Activated effector memory CD4-positive, alpha-beta T cell treated with Interleukin-2 at 50 U/mL for 16 hours (primary cell): ENCODE measurements around the gene HSD17B13.
"Not testable (repeated sequence)": the region's sequence is repeated elsewhere in the genome, so short reads cannot be mapped to it uniquely, and the experiment has no call there.

ENCODE experiments used
- DNase-seq: peaks from one replicate; pipeline ENCODE4 v3.0.0-alpha.2; 2020

Gene HSD17B13

DNA sequence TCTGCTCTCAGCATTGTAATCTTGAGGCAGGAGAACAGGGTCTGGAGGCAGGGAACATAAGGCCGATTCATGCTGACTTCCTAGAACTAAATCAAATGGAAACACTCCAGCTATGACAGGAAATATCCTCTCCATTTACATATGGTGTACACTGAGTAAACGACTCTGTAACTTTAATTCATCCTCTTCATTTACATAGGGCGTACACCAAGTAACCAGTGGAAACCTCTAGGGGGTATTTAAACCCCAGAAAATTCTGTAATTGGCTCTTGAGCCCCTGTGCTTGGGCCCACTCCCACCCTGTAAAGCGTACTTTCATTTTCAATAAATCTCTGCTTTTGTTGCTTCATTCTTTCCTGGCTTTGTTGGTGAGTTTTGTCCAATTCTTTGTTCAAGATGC is 7.7 kb downstream of the HSD17B13 start:
- DNase-seq = not testable (repeated sequence)

DNA sequence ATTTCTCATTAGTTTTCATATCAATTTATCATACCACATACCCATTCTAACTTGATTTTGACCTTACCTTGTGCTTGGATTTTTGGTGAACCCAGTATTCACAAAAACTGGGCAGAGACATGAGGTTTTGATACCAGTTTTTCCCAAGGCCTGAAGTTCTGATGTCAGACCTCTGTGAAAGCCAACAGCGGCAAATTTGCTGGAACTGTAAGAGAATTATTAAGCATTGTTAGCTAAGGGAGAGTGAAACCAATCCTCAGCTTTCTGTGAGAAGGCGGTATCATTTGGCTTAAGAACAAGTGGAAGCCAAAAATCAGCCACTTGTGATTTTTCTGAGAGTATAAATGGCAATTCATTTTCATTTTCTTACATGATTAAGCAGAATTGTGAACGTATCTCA is 8.9 kb downstream of the HSD17B13 start:
- no peak for DNase-seq

DNA sequence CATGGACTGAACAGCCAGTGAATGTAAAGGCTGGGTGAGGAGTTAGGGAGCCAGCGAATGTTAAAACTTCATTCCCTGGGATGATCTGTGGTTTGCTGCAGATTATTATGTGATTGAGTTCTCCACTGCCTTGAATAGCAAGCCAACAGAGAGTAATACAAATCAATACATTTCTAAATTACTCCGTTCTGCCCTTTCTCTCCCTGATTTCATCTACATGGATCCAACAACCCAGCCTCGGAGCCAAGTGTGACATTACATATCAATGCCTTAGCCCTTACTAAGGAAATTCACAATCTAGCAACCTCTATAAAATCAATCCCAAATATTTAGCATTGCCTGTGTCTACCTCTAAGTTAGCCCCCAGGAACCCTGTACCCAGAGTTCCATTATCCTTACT is 11.0 kb downstream of the HSD17B13 start:
- DNase-seq = no peak

DNA sequence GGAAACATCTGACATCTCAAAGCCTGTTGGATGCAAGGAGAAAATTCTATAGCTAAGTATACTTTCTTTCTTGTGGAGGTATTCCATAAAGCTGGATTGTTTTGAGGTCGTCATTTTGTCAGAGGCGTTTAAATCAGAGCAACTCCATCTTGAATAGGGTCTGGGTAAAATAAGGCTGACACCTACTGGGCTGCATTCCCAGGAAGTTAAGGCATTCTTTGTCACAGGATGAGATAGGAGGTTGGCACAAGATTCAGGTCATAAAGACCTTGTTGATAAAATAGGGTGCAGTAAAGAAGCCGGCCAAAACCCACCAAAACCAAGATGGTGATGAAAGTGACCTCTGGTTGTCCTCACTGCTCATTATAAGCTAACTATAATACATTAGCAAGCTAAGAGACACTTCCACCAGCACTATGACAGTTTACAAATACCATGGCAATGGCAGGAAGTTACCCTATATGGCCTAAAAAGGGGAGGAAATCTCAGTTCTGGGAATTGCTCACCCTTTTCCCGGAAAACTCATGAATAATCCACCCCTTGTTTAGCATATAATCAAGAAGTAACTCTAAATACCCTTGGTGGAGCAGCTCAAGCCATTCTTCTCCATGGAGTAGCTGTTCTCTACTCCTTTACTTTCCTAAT is 11.9 kb downstream of the HSD17B13 start:
- no peak for DNase-seq

DNA sequence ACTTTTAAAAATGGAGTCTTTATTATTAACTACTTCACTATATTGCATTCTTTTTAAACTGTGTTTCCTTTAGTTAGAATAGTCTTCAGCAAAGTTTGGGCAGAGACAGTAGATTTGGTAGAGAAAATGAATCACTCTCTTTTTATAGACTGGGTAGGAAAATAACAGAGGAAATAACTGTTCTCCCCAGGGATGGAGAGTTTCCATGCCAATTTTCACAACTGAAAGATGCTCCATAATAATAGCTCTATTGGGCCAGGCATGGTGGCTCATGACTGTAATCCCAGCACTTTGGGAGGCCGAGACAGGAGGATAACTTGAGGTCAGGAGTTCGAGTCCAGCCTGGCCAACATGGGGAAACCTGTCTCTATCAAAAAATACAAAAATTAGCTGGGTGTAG is 13.1 kb downstream of the HSD17B13 start:
- DNase-seq = no peak

DNA sequence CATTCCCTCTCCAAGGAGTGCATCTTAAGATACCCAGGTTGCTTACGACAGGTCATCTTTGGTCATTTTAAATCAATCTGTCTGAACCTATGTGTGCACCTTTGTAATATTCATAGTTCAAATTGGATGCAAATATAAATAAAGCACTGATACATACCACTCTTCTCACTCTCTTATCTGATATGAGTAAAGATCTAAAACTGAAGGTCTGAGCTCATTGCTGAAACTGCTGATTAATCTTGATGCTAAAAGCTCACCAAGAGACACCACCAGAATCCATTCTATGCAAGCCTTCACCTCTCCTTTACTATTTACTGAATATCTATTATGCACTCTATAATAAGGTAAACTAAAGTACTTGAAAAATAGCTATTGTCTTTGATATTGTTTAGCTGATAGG is 16.6 kb downstream of the HSD17B13 start:
- DNase-seq = no peak

DNA sequence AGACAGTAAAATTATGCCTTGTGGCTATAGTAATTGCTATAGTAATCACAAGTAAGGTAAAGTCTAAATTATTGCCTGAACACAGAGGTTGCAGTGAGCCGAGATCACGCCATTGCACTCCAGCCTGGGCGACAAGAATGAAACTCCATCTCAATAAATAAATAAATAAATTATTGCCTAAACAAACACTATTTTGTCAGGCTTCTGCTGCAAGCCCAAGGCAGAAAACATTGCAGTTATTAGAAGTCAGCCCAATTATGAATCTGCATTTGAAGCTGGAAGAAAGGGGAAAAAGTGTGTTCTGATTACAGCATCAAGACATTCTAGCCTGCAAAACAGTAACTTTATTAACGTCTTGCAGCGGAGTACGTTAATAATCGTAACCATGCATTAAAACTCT is 17.1 kb downstream of the HSD17B13 start:
- no peak for DNase-seq

GRCh38 chr4:87304745-87305432 is 17.8 kb downstream of the HSD17B13 start:
- no peak for DNase-seq

DNA sequence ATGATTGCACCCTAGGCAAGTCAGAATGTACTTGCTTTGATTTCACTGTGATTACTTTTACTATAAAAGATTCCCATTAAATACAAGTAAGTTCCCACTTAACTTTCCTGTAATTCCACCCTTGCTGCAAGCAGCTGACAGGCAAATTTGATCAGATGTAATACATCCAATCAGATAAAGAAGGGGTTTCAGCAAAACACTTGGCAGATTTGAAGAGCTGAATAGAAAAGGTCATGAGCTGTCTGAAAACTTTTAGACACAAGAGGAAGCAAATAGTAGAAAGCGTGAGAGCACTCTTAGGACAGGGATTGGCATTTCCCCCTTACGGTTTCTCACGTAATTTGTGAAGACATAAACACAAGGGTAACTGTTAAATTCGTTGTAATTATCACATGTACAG is 22.8 kb downstream of the HSD17B13 start:
- no peak for DNase-seq

GRCh38 chr4:87298362-87298761 is 24.3 kb downstream of the HSD17B13 start:
- DNase-seq = no peak

DNA sequence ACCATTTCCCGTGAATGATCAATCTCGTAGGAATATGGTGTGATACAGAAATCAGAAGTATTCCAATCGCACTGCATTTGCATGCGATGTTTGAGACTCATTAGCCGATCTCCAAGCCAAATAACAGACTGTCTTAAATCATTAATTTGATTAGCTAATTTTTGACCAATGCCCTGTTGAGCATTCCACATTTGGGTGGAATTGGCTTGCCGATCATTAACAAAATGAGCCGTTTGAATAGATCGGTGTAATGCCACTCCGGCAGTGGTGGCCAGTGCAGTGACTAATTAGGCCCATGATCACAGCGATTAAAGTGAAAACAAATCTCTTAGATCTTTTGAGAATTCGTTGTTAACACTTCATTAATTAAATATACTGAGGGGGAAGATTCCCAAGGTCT is 27.8 kb downstream of the HSD17B13 start:
- DNase-seq = not testable (repeated sequence)

- not testable (repeated sequence) for DNase-seq
Measured at GRCh38 chr4:87293889-87294288, 28.8 kb downstream of the HSD17B13 start.

- no peak for DNase-seq
Measured at GRCh38 chr4:87286970-87287369, 35.7 kb downstream of the HSD17B13 start.

DNA sequence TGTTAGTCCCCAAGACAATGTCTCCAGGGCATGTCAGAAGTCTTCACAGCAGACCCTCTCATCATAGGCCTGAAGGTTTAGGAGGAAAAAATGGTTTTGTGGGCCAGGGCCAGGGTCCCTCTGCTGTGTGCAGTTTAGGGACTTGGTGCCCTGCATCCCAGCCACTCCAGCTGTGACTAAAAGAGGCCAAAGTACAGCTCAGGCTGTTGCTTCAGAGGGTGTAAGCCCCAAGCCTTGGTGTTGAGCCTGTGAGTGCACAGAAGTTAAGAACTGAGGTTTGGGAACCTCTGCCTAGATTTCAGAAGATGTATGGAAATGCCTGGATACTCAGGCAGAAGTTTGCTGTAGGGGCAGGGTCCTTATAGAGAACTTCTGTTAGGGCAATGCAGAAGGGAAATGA is 38.4 kb downstream of the HSD17B13 start:
- DNase-seq = not testable (repeated sequence)

DNA sequence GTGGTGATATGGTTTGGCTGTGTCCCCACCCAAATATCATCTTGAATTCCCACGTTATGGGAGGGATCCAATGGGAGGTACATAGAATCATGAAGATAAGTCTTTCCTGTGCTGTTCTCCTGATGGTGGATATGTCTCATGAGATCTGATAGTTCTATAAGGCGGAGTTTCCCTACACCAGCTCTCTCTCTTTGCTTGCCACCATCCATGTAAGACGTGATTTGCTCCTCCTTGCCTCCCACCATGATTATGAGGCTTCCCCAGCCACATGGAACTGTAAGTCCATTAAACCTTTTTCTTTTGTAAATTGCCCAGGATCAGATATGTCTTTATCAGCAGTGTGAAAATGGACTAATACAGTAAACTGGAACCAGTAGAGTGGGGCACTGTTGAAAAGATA is 39.5 kb downstream of the HSD17B13 start:
- DNase-seq = no peak

GRCh38 chr4:87281603-87282002 is 41.1 kb downstream of the HSD17B13 start:
- DNase-seq = no peak

DNA sequence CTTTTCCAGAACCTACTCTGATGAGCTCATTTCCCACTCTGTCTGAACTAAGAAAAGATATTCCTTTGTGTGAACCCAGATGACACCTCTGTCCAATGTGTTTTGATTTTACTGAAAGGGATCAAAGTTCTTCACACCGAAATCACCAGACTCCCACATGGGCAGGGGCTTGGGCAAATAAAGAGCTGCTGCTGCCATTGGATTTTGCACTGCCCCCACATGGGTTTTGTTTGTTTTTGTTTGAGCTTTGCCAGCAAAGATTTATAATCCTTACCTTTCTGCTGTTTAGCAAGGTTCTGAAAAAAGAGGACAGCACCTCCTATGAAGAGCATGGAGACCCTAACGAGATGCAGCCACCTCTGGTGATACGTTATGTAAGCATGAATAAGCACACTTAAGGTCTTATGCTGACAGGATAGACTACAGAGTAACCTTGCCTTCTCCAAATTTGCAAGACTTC is 44.3 kb downstream of the HSD17B13 start:
- DNase-seq = no peak

DNA sequence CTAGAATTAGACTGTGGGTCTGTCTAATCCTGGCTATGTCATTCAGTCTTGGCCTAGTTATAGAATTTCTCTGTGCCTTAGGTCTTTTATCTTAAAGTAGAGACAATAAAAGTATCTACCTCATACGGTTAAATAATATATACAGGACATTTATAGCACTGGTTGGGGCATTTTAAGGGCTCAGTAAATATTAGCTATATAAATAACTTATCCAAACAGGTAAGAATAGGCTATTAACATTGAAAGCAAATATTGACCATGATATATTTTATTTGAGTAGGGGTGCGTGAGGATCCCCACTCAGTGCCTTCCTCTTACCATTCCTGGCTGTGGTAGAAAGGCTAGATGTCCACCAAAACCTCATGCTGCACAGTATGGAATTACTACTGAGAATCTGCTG is 47.4 kb downstream of the HSD17B13 start:
- DNase-seq = no peak

DNA sequence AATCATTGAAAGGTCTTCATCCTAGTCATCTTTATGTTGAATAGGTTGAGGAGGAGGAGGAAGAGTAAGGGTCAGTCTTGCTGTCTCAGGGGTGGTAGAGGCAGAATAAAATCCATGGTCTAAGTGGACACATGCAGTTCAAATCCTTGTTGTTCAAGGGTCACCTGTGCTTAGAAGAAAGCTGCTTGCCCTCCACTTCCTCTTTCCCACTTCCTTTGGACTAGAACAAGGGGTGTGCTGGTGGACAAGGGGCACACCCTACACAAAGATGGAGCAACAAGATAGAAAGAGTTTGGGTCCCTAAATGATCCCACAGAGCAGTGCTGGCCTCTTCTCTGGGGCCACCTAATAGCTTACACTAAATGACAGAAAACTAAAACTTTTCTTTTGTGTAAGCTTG is 47.9 kb downstream of the HSD17B13 start:
- DNase-seq = no peak

GRCh38 chr4:87274327-87274726 is 48.4 kb downstream of the HSD17B13 start:
- no peak for DNase-seq

GRCh38 chr4:87270825-87271224 is 51.9 kb downstream of the HSD17B13 start:
- DNase-seq = no peak

- no peak for DNase-seq
Measured at GRCh38 chr4:87270144-87270543, 52.5 kb downstream of the HSD17B13 start.

DNA sequence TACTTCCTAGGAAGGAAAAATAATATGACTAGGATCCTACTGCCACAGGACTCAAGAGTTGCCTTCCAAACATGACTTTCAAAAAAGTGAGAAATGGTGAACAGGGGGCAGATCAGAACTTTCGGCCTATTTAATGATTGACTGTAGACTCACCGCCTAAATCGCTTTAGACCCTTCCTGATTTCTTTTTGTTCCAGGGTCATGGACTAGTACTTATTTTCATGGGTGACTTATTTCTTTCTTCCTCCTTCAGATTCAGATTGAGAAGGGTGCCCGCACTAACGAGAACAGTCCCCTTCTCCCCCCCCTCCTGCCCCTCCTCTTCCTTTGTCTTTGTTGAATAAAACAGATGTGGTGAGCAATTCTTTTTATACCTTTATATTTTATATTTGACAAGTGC is 54.3 kb downstream of the HSD17B13 start:
- DNase-seq = no peak

DNA sequence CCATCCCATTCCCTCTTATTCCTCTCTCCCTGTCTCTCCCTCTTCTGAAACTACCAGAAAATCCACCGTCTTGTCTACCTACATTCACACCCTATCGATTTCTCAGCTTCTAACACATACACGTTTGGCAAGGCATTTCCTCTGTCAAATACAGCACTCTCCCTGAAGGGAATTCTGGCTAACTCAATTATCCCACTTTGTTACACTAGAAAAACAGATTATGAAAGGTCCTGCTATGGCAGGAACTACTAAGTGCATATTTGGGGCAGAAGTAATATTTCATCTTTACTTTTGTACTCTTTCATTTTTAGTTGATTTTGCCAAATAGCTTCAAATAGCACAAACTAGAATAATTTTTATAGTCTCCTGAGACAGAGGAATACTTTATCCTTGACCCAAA is 55.7 kb downstream of the HSD17B13 start:
- DNase-seq = no peak

- no peak for DNase-seq
Measured at GRCh38 chr4:87262886-87263285, 59.8 kb downstream of the HSD17B13 start.
